WTC11 (cell line): ENCODE measurements around the gene OR2M2.

Experiments used
- ARID4B ChIP-seq: sonication (generic); formaldehyde crosslinking; IDR thresholded peaks from 2 replicates; pipeline ENCODE4 v1.8.0; 2023; ENCODE audit warnings: missing genetic modification reagents, mild to moderate bottlenecking, borderline replicate concordance
- ATF1 ChIP-seq: sonication (generic); formaldehyde crosslinking; IDR thresholded peaks from 2 replicates; pipeline ENCODE4 v1.8.1; 2023; ENCODE audit warnings: mild to moderate bottlenecking, moderate library complexity, missing genetic modification reagents
- CREM ChIP-seq: sonication (generic); formaldehyde crosslinking; IDR thresholded peaks from 2 replicates; pipeline ENCODE4 v1.8.1; 2022; ENCODE audit warnings: mild to moderate bottlenecking, missing genetic modification reagents, moderate library complexity
- CTCF ChIP-seq: fragments of 200-600 bp; IDR thresholded peaks from 2 replicates; pipeline ENCODE4 v1.8.0; 2022; ENCODE audit warnings: antibody characterized with exemption
- E2F4 ChIP-seq: sonication (generic); formaldehyde crosslinking; IDR thresholded peaks from 2 replicates; pipeline ENCODE4 v1.8.1; 2022; ENCODE audit warnings: low read depth, mild to moderate bottlenecking, moderate library complexity, missing genetic modification reagents, borderline replicate concordance
- E2F5 ChIP-seq: sonication (generic); formaldehyde crosslinking; IDR thresholded peaks from 2 replicates; pipeline ENCODE4 v1.8.1; 2022; ENCODE audit warnings: mild to moderate bottlenecking, moderate library complexity, missing genetic modification reagents
- USF1 ChIP-seq: sonication (generic); formaldehyde crosslinking; IDR thresholded peaks from 2 replicates; pipeline ENCODE4 v1.8.0; 2022; ENCODE audit warnings: mild to moderate bottlenecking, missing genetic modification reagents
- ZNF423 ChIP-seq: fragments of 250-450 bp; sonication (Bioruptor Pico); IDR thresholded peaks from 2 replicates; pipeline ENCODE4 v2.1.2; 2022; ENCODE audit warnings: mild to moderate bottlenecking, moderate library complexity

GRCh38 chr1:248127653-248128052, 47.0 kb upstream of the OR2M2 start:
- TF ChIP-seq CREM (no peak), ATF1 (CRISPR knock-in tag) (no peak), CTCF (no peak), USF1 (CRISPR knock-in tag) (no peak), ARID4B (CRISPR knock-in tag) (no peak), ZNF423 (CRISPR knock-in tag) (no peak), E2F5 (CRISPR knock-in tag) (no peak), E2F4 (no peak)
